Gastroesophageal sphincter (tissue), 3 donors: Measurements from ENCODE around the gene CNGA3.

Experiments
- CTCF ChIP-seq, 4 experiments: fragments of 200-600 bp in 2 of 4; fragments of 450-650 bp in 2 of 4; sonication (generic) in 1 of 4; IDR thresholded peaks; one replicate each; pipeline ENCODE4 v1.5.1; 2017 to 2019; ENCODE audit warnings: antibody characterized with exemption in 4 of 4, mild to moderate bottlenecking in 2 of 4, moderate library complexity in 2 of 4
- POLR2AphosphoS5 ChIP-seq: sonication (generic); formaldehyde crosslinking; IDR thresholded peaks from one replicate; pipeline ENCODE4 v1.6.1; 2017; ENCODE audit warnings: antibody characterized with exemption

- no peak for TF ChIP-seq CTCF (IDR thresholded peaks at IDR 0.05)
- TF ChIP-seq POLR2AphosphoS5: no peak
These were observed 9.6 kb downstream of the CNGA3 start for GRCh38 chr2:98355881-98356280.
